ENCODE data around the gene MNT. TPM values are rescaled to one million over a fixed set of nuclear protein-coding genes. Genes with fewer than 3 reads are reported as not detected.
A peak's percentile ranks its signal among the peaks of the same experiment; 100 is the strongest.

Gene MNT
- total and polyA plus RNA-seq, 4 donors, result 1.7 to 5.0 (median 2.6) TPM

GRCh38 chr17:2385240-2386210 lies 15.3 kb downstream of the MNT start:
- Histone ChIP-seq H3K9ac (ENCODE audit: low read depth in 1 of 2, low read length in 2 of 2) (no peak overlapping the region), H3K4me3 (ENCODE audit: low read depth in 1 of 3, low read length in 3 of 3) (no peak overlapping the region), H3K4me1 (ENCODE audit: control insufficient read depth in 4 of 4, insufficient read depth in 4 of 4, low read length in 3 of 4) (peaks cover 3 to 17% (median 12%) of the 10 kb centered on the region in 4 donors), H3K9me3 (ENCODE audit: control insufficient read depth in 4 of 4, low read length in 3 of 4) (no peaks in the 10 kb centered on the region), H3K27me3 (ENCODE audit: control insufficient read depth in 4 of 4, insufficient read depth in 4 of 4, low read length in 3 of 4) (no peaks in the 10 kb centered on the region), H3K27ac (ENCODE audit: low read depth in 1 of 2, low read length in 2 of 2) (no peak overlapping the region), H3K36me3 (ENCODE audit: control insufficient read depth in 4 of 4, insufficient read depth in 3 of 4, low read depth in 1 of 4, low read length in 3 of 4) (peaks cover 0 to 16% (median 5%) of the 10 kb centered on the region in 4 donors)
- DNase-seq (ENCODE audit: low spot score), result no peak
- 74% methylated on average over 18 of the region's 18 CpGs for WGBS
- TF ChIP-seq NR2F2 (IDR thresholded peaks at IDR 0.05), result no peak
- no peak for TF ChIP-seq YY1 (IDR thresholded peaks at IDR 0.05)
- TF ChIP-seq TAF1 (conservative IDR thresholded peaks at IDR 0.05), result no peak
- no peak for TF ChIP-seq EGR1 (IDR thresholded peaks at IDR 0.05; ENCODE audit: low read depth in 2 of 2)
- TF ChIP-seq REST (IDR thresholded peaks at IDR 0.05), result no peak
- no peak for TF ChIP-seq HNF4G (IDR thresholded peaks at IDR 0.05)
- TF ChIP-seq FOXA1 (IDR thresholded peaks at IDR 0.05), result no peak
- no peak for TF ChIP-seq CTCF (IDR thresholded peaks at IDR 0.05; ENCODE audit: low read depth, low read length, missing input control)
- TF ChIP-seq RXRA (IDR thresholded peaks at IDR 0.05), result no peak
- no peak for TF ChIP-seq JUND (IDR thresholded peaks at IDR 0.05)

GRCh38 chr17:2384439-2385127 lies 16.3 kb downstream of the MNT start:
- no peak overlapping the region for H3K4me3 ChIP-seq (ENCODE audit: low read depth in 1 of 3, low read length in 3 of 3)
- no peak overlapping the region for H3K9ac ChIP-seq (ENCODE audit: low read depth in 1 of 2, low read length in 2 of 2)
- no peaks in the 10 kb centered on the region for H3K9me3 ChIP-seq (ENCODE audit: control insufficient read depth in 4 of 4, low read length in 3 of 4)
- no peak for DNase-seq (ENCODE audit: low spot score)
- peaks cover 3 to 17% (median 12%) of the 10 kb centered on the region in 4 donors for H3K4me1 ChIP-seq (ENCODE audit: control insufficient read depth in 4 of 4, insufficient read depth in 4 of 4, low read length in 3 of 4)
- WGBS, result 83% methylated on average over 22 of the region's 22 CpGs
- H3K36me3 ChIP-seq (ENCODE audit: control insufficient read depth in 4 of 4, insufficient read depth in 3 of 4, low read depth in 1 of 4, low read length in 3 of 4), result peaks cover 0 to 24% (median 5%) of the 10 kb centered on the region in 4 donors
- no peaks in the 10 kb centered on the region for H3K27me3 ChIP-seq (ENCODE audit: control insufficient read depth in 4 of 4, insufficient read depth in 4 of 4, low read length in 3 of 4)
- H3K27ac ChIP-seq (ENCODE audit: low read depth in 1 of 2, low read length in 2 of 2), result peak overlapping the region; percentile 10 to 15
- TF ChIP-seq HNF4A (conservative IDR thresholded peaks at IDR 0.05) (no peak), JUND (IDR thresholded peaks at IDR 0.05) (no peak), ZBTB33 (IDR thresholded peaks at IDR 0.05) (no peak), FOXA1 (IDR thresholded peaks at IDR 0.05) (no peak), REST (IDR thresholded peaks at IDR 0.05) (no peak), EGR1 (IDR thresholded peaks at IDR 0.05; ENCODE audit: low read depth in 2 of 2) (no peak), MAX (IDR thresholded peaks at IDR 0.05) (no peak), HNF4G (IDR thresholded peaks at IDR 0.05) (no peak), RAD21 (IDR thresholded peaks at IDR 0.05) (no peak), ATF3 (IDR thresholded peaks at IDR 0.05) (no peak), YY1 (IDR thresholded peaks at IDR 0.05) (no peak)

Measured in liver (tissue), 9 donors.